Cardiac fibroblast (primary cell): Measurements from ENCODE around the gene ZNF282.
A peak's percentile ranks its signal among the peaks of the same experiment; 100 is the strongest.
"Not testable (repeated sequence)": the region's sequence is repeated elsewhere in the genome, so short reads cannot be mapped to it uniquely, and the experiment has no call there.

Source experiments
- DNase-seq, 2 donors: peaks; one replicate each; pipeline versions ENCODE4 v3.0.0 to v3.0.0-alpha.2; 2010; ENCODE audit warnings: low read depth in 2 of 2
- H3K4me3 ChIP-seq, 2 donors: replicated peaks in 1 of 2; 1 replicate in 1 of 2; 2 replicates in 1 of 2; pipeline ENCODE4 v1.5.1; 2011; ENCODE audit warnings: low read depth in 2 of 2, low read length in 2 of 2, mild to moderate bottlenecking in 2 of 2, moderate library complexity in 1 of 2
- CTCF ChIP-seq: IDR thresholded peaks from one replicate; pipeline ENCODE4 v1.5.1; 2011; ENCODE audit warnings: low read depth, mild to moderate bottlenecking, low read length, inconsistent platforms

Gene ZNF282

DNA sequence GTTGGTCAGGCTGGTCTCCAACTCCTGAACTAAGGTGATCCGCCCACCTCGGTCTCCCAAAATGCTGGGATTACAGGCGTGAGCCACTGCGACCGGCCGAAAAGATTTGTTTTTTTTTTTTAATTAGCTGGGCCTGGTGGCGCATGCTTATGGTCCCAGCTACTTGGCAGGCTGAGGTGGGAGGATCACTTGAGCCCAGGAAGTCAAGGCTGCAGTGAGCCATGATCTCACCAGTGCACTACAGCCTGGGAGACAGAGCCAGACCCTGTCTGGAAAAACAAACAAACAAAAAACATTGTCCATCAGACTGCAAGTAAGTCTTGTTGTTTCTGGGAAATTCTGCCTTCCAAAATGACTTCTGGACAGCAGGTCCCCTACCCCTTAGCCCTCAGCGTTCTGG, 27.8 kb downstream of the ZNF282 start:
- DNase-seq, result no peak
- TF ChIP-seq CTCF, result no peak
- no peak overlapping the region for H3K4me3 ChIP-seq

- TF ChIP-seq CTCF, result no peak
Observed at GRCh38 chr7:149223761-149224160, 28.4 kb downstream of the ZNF282 start.

DNA sequence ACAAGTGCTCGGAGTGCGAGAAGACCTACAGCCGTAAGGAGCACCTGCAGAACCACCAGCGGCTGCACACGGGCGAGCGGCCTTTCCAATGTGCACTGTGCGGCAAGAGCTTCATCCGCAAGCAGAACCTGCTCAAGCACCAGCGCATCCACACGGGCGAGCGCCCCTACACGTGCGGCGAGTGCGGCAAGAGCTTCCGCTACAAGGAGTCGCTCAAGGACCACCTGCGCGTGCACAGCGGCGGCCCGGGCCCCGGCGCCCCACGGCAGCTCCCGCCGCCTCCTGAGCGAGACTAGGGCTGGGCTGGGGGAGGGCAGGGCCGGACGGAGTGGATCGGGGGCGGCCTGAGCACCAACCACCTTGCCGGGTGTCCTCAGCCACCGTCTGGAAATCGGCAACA, 29.0 kb downstream of the ZNF282 start:
- no peak for DNase-seq
- TF ChIP-seq CTCF, result no peak
- H3K4me3 ChIP-seq, result no peak overlapping the region

More at GRCh38 chr7:149223761-149224160, 28.4 kb downstream of the ZNF282 start:
- no peak overlapping the region for H3K4me3 ChIP-seq
- no peak for DNase-seq

DNA sequence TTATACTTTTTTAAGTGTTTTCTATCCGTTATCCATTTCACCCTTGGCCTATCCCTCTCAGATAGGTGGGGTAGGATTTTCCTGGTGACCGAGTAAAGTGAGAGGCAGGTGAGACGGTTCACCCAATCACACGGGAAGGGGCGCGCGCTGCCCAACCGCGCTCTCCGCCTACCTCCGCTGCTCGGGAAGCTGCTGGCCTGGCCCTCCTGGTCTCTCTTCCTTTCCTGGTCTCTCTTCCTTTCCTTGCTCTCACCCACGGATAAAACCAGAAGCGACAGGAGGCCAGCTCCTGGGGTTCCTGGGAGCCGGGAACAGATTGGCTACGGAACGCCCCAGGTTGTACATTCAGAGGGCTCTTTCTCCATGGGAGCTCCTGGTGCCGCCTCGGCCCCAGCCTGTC, 29.8 kb downstream of the ZNF282 start:
- no peak for TF ChIP-seq CTCF
- DNase-seq, result no peak
- H3K4me3 ChIP-seq, result no peak overlapping the region

DNA sequence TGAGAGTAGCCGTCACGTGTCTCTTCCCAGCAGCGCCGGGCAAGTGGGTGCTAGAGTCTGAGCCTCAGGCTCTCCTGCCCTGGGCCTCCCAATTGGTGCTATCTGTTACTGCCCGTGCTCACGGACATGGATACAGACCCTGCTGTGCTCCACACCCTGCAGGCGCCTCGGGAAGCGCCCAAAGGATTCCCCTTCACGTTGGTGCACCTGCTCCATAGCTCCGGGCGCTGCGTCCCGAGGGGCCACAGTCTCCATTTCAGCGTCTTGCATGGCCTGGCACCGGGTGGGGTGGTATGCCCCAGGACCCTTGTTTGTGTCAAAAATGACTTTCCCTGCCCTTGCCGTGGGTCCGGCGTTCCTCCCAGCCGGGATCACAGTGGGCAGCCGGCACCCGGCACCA, 30.3 kb downstream of the ZNF282 start:
- no peak for TF ChIP-seq CTCF
- DNase-seq, result no peak

GRCh38 chr7:149226366-149226765, 31.0 kb downstream of the ZNF282 start:
- not testable (repeated sequence) for DNase-seq, H3K4me3 ChIP-seq

More for the DNA sequence above, 30.3 kb downstream of the ZNF282 start:
- no peak overlapping the region for H3K4me3 ChIP-seq

GRCh38 chr7:149226840-149227494, 31.6 kb downstream of the ZNF282 start:
- TF ChIP-seq CTCF, result no peak
- DNase-seq, result peak in 1 of 2 donors; percentile 32

More at GRCh38 chr7:149226840-149227494, 31.6 kb downstream of the ZNF282 start:
- no peak overlapping the region for H3K4me3 ChIP-seq
